PC-3 (cell line): Measurements from ENCODE around the gene POLQ. TPM values are rescaled to one million over a fixed set of nuclear protein-coding genes. Genes with fewer than 3 reads are reported as not detected.

Experiments used
- ATAC-seq: fragments of 200-7000 bp; cut with Tn5 transposase; 2 replicates; pipeline ENCODE4 v1.9.1; 2020; ENCODE audit warnings: mild to moderate bottlenecking, moderate library complexity
- BruUV-seq: library from RNA; stranded (reverse); fragments of 400-500 nt; replicated peaks from 2 replicates; lab custom pipeline; 2021; lab: Mats Ljungman, UMichigan
- CTCF ChIA-PET: fragments of 300-600 bp; sonication (Branson Sonifier 250); formaldehyde crosslinking; loops from one replicate; lab custom pipeline; 2022; ENCODE audit warnings: antibody characterized with exemption; lab: Charles Lee
- POLR2A ChIA-PET: fragments of 300-600 bp; sonication (Branson Sonifier 250); formaldehyde crosslinking; loops from one replicate; lab custom pipeline; 2022; ENCODE audit warnings: antibody characterized with exemption; ENCODE audit not compliant: unreplicated experiment; lab: Charles Lee
- DNase-seq: peaks from one replicate; pipeline ENCODE4 v3.0.0-alpha.2; 2015
- H2AFZ ChIP-seq: fragments of 300-600 bp; sonication (generic); 2 replicates; pipeline ENCODE4 v1.6.0; 2016; ENCODE audit warnings: antibody characterized with exemption, low read length
- H3F3A ChIP-seq: fragments of 300-600 bp; sonication (generic); one replicate; pipeline ENCODE4 v1.6.0; 2017; ENCODE audit warnings: antibody characterized with exemption, low read length, control low read depth, mild to moderate bottlenecking; ENCODE audit not compliant: unreplicated experiment
- H3K27ac ChIP-seq: fragments of 300-600 bp; sonication (generic); 2 replicates; pipeline ENCODE4 v1.5.1; 2016; ENCODE audit warnings: mild to moderate bottlenecking, low read length
- H3K27me3 ChIP-seq: fragments of 300-600 bp; sonication (generic); 2 replicates; pipeline ENCODE4 v1.6.1; 2016; ENCODE audit warnings: low read length, mixed read lengths
- H3K36me3 ChIP-seq: fragments of 300-600 bp; sonication (generic); 2 replicates; pipeline ENCODE4 v1.6.1; 2016; ENCODE audit warnings: low read depth, mixed run types, low read length, mixed read lengths
- H3K4me1 ChIP-seq: fragments of 300-600 bp; sonication (generic); 2 replicates; pipeline ENCODE4 v1.5.1; 2016; ENCODE audit warnings: low read length; ENCODE audit not compliant: insufficient read depth
- H3K4me2 ChIP-seq: fragments of 300-600 bp; sonication (generic); 2 replicates; pipeline ENCODE4 v1.6.0; 2016; ENCODE audit warnings: low read length
- H3K4me3 ChIP-seq: fragments of 300-600 bp; sonication (generic); 2 replicates; pipeline ENCODE4 v1.5.1; 2016; ENCODE audit warnings: mild to moderate bottlenecking, low read length, mixed read lengths
- H3K79me2 ChIP-seq: fragments of 300-600 bp; sonication (generic); 2 replicates; pipeline ENCODE4 v1.6.1; 2017; ENCODE audit warnings: low read length, mixed read lengths
- H3K9ac ChIP-seq: fragments of 300-600 bp; sonication (generic); 2 replicates; pipeline ENCODE4 v1.6.0; 2016; ENCODE audit warnings: mild to moderate bottlenecking, low read length
- H3K9me2 ChIP-seq: fragments of 300-600 bp; sonication (generic); replicated peaks from 2 replicates; pipeline ENCODE4 v1.6.1; 2016; ENCODE audit warnings: mixed run types, low read length, mixed read lengths
- H3K9me3 ChIP-seq: fragments of 300-600 bp; sonication (generic); 2 replicates; pipeline ENCODE4 v1.6.1; 2016; ENCODE audit warnings: low read length, mixed read lengths
- H4K20me1 ChIP-seq: fragments of 300-600 bp; sonication (generic); 2 replicates; pipeline ENCODE4 v1.6.1; 2016; ENCODE audit warnings: low read length, mixed read lengths
- EZH2 ChIP-seq: fragments of 300-600 bp; sonication (generic); IDR thresholded peaks from one replicate; pipeline ENCODE4 v1.6.1; 2017; ENCODE audit warnings: antibody characterized with exemption, mild to moderate bottlenecking, low read length; ENCODE audit not compliant: unreplicated experiment
- EZH2phosphoT487 ChIP-seq: fragments of 300-600 bp; sonication (generic); IDR thresholded peaks from 2 replicates; pipeline ENCODE4 v1.6.1; 2018; ENCODE audit warnings: mild to moderate bottlenecking, antibody characterized with exemption, low read length, borderline replicate concordance
- intact Hi-C: fragments of 100-400 bp; cut with micrococcal nuclease; formaldehyde crosslinking; loops from 2 replicates; pipeline ENCODE4 v1.9.0; 2023
- total RNA-seq: library from RNA; depleted of rRNA; stranded (reverse); fragments of >200 nt; gene quantifications from 2 replicates; pipeline ENCODE4 v1.2.3, GENCODE V29; 2014
- TF ChIP-seq, protein P1 (sequence below): fragments of 300-600 bp; sonication (generic); conservative IDR thresholded peaks from 2 replicates; pipeline ENCODE4 v1.5.1; 2017; ENCODE audit warnings: antibody characterized with exemption, low read depth, mild to moderate bottlenecking, low read length

Gene POLQ
- total RNA-seq, 1 experiment from 2014 or later, result 22.2 TPM

- Histone ChIP-seq H3K27ac (no peak overlapping the region), H3K4me1 (no peaks in the 10 kb centered on the region), H3K4me2 (no peak overlapping the region), H3K9me3 (no peaks in the 10 kb centered on the region), H2AFZ (no peak overlapping the region), H3K9ac (no peak overlapping the region), H3F3A (no peaks in the 10 kb centered on the region), H4K20me1 (no peaks in the 10 kb centered on the region), H3K4me3 (no peak overlapping the region), H3K27me3 (no peaks in the 10 kb centered on the region), H3K36me3 (peaks cover 27% of the 10 kb centered on the region), H3K79me2 (no peaks in the 10 kb centered on the region), H3K9me2 (no peaks in the 10 kb centered on the region)
- ChIA-PET POLR2A (no interaction called here), CTCF (no interaction called here)
- ATAC-seq (no peak), DNase-seq (no peak)
- BruUV-seq, result no TSS peak
- TF ChIP-seq, protein P1, sequence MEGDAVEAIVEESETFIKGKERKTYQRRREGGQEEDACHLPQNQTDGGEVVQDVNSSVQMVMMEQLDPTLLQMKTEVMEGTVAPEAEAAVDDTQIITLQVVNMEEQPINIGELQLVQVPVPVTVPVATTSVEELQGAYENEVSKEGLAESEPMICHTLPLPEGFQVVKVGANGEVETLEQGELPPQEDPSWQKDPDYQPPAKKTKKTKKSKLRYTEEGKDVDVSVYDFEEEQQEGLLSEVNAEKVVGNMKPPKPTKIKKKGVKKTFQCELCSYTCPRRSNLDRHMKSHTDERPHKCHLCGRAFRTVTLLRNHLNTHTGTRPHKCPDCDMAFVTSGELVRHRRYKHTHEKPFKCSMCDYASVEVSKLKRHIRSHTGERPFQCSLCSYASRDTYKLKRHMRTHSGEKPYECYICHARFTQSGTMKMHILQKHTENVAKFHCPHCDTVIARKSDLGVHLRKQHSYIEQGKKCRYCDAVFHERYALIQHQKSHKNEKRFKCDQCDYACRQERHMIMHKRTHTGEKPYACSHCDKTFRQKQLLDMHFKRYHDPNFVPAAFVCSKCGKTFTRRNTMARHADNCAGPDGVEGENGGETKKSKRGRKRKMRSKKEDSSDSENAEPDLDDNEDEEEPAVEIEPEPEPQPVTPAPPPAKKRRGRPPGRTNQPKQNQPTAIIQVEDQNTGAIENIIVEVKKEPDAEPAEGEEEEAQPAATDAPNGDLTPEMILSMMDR, result no peak
- intact Hi-C loops, result loop anchor here (5.0 kb wide), 1 partner anchor 340 kb away; no protein-coding TSS in a partner anchor
These were observed 54.0 kb downstream of the POLQ start for GRCh38 chr3:121491683-121492320.

DNA sequence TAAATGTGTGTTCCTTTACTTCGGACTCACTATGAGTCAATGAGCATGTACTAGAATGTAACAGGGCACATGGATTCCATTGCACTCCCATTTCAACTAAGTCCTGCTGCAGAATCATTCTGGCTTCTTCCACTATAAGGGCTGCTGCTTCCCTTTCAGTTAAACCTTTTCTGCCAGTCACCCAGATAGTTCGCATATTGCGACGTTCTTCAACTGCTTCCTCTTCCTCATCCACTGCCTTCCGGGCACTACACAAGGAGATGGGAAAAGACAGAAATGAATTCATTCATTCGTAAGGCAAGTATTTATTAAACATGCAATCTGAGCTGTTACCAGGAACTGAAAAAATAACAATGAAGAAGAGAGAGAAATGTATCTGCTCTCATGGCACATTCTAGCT, 55.6 kb downstream of the POLQ start:
- Histone ChIP-seq H3K79me2 (no peaks in the 10 kb centered on the region), H3F3A (no peaks in the 10 kb centered on the region), H2AFZ (no peak overlapping the region), H3K9ac (no peak overlapping the region), H4K20me1 (no peaks in the 10 kb centered on the region), H3K4me3 (no peak overlapping the region), H3K36me3 (peaks cover 25% of the 10 kb centered on the region), H3K9me3 (no peaks in the 10 kb centered on the region), H3K4me1 (no peaks in the 10 kb centered on the region), H3K4me2 (no peak overlapping the region), H3K9me2 (no peaks in the 10 kb centered on the region), H3K27ac (no peak overlapping the region), H3K27me3 (no peaks in the 10 kb centered on the region)
- CTCF ChIA-PET, result no interaction called here
- TF ChIP-seq, protein P1, result no peak
- TF ChIP-seq EZH2 (no peak), EZH2phosphoT487 (no peak)
- no TSS peak for BruUV-seq
- intact Hi-C loops, result loop anchor here (5.0 kb wide), 1 partner anchor 338 kb away; no protein-coding TSS in a partner anchor
- ATAC-seq, result no peak
- POLR2A ChIA-PET, result no interaction called here
- no peak for DNase-seq

DNA sequence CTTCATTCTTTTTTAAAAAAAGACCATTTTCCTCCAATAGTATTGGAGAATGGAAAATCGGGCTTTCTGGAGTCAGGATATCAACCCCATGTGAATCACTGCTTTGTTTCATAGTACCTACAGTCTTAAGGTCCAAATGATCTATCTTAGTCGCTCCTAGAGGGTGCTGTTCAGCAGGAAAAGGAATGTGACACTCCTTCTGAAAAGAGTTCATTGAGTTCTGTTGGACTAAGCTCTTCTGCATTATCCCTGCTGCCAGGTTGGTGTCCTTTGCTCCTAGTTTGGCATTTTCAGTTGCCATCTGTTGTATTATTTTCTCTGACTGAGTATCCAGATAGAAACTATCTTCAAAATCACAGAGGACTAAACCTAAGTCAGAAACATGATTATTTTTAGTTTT, 57.2 kb downstream of the POLQ start:
- Histone ChIP-seq H3K36me3 (peaks cover 25% of the 10 kb centered on the region), H2AFZ (no peak overlapping the region), H3K9me3 (no peaks in the 10 kb centered on the region), H3K4me1 (no peaks in the 10 kb centered on the region), H3K27ac (no peak overlapping the region), H3K9ac (no peak overlapping the region), H3K9me2 (no peaks in the 10 kb centered on the region), H3F3A (no peaks in the 10 kb centered on the region), H3K79me2 (no peaks in the 10 kb centered on the region), H3K4me3 (no peak overlapping the region), H3K4me2 (no peak overlapping the region), H3K27me3 (no peaks in the 10 kb centered on the region), H4K20me1 (no peaks in the 10 kb centered on the region)
- intact Hi-C loops, result loop anchor here (5.0 kb wide), 1 partner anchor 39 kb away; no protein-coding TSS in a partner anchor
- no peak for TF ChIP-seq EZH2
- TF ChIP-seq, protein P1, result peak; percentile 56
- ATAC-seq, result peak; percentile 71; the same call in 1 of the 2 replicates
- ChIA-PET POLR2A (no interaction called here), CTCF (no interaction called here)
- no TSS peak for BruUV-seq
- peak; percentile 24 for DNase-seq
